Activated CD8-positive, alpha-beta T cell treated with anti-CD3 and anti-CD28 coated beads for 36 hours (primary cell): ENCODE results near the gene ELL. TPM values are rescaled to one million over a fixed set of nuclear protein-coding genes. Genes with fewer than 3 reads are reported as not detected.
A peak's percentile ranks its signal among the peaks of the same experiment; 100 is the strongest.

Experiments used
- ATAC-seq: fragments of 200-7000 bp; cut with Tn5 transposase; one replicate; pipeline ENCODE4 v1.10.0; 2021; ENCODE audit warnings: mild to moderate bottlenecking, moderate library complexity
- CTCF ChIA-PET: fragments of 350-600 bp; sonication (Branson Sonifier 250); formaldehyde crosslinking; loops from one replicate; lab custom pipeline; 2021; ENCODE audit warnings: antibody characterized with exemption; lab: Charles Lee
- POLR2A ChIA-PET: fragments of 350-600 bp; sonication (Branson Sonifier 250); formaldehyde crosslinking; loops from one replicate; lab custom pipeline; 2021; ENCODE audit warnings: antibody characterized with exemption; lab: Charles Lee
- DNase-seq: peaks from one replicate; pipeline ENCODE4 v3.0.0-alpha.2; 2020
- H3K27ac Mint-ChIP-seq: one replicate; pipeline ENCODE4 v1.8.0; 2021; ENCODE audit warnings: mild to moderate bottlenecking, mixed read lengths
- H3K27me3 Mint-ChIP-seq: one replicate; pipeline ENCODE4 v1.8.0; 2021; ENCODE audit warnings: mixed read lengths
- H3K36me3 Mint-ChIP-seq: one replicate; pipeline ENCODE4 v1.8.0; 2021; ENCODE audit warnings: low read depth, mixed read lengths
- H3K4me1 Mint-ChIP-seq: one replicate; pipeline ENCODE4 v1.8.0; 2021; ENCODE audit warnings: low read depth, mixed read lengths
- H3K4me3 Mint-ChIP-seq: one replicate; pipeline ENCODE4 v1.8.0; 2021; ENCODE audit warnings: mild to moderate bottlenecking, moderate library complexity, mixed read lengths
- H3K9me3 Mint-ChIP-seq: one replicate; pipeline ENCODE4 v1.8.0; 2021; ENCODE audit warnings: mixed read lengths
- CTCF ChIP-seq: fragments of 200-600 bp; IDR thresholded peaks from one replicate; pipeline ENCODE4 v1.8.0; 2022; ENCODE audit warnings: antibody characterized with exemption, mild to moderate bottlenecking
- intact Hi-C: fragments of 100-400 bp; cut with micrococcal nuclease; formaldehyde crosslinking; loops from one replicate; pipeline ENCODE4 v1.10.0; 2022
- total RNA-seq, 2 experiments: library from RNA; stranded (reverse); gene quantifications; one replicate each; pipeline ENCODE4 v1.2.3, GENCODE V29; 2021

The ELL gene
- total RNA-seq, 2 experiments from 2014 or later: 20.1 to 21.9 TPM

GRCh38 chr19:18428787-18429674 is 92.8 kb downstream of the ELL start:
- intact Hi-C loops: no loop called here
- no peaks in the 10 kb centered on the region for H3K27me3 Mint-ChIP-seq
- H3K4me1 Mint-ChIP-seq: peaks cover 30% of the 10 kb centered on the region
- peak; percentile 92 for DNase-seq
- H3K9me3 Mint-ChIP-seq: no peaks in the 10 kb centered on the region
- ATAC-seq: peak; percentile 84
- peaks cover under 1% of the 10 kb centered on the region for H3K36me3 Mint-ChIP-seq
- peak; percentile 3 for TF ChIP-seq CTCF
- no peak overlapping the region for H3K27ac Mint-ChIP-seq
- no peak overlapping the region for H3K4me3 Mint-ChIP-seq
- ChIA-PET POLR2A (interaction anchor here (1.0 to 1.7 kb wide), 4 partner anchors 9 to 164 kb away, joined by 3 to 14 read pairs (median 4); partner anchors contain the start of gene SSBP4), CTCF (interaction anchor here (0.6 to 1.2 kb wide), 4 partner anchors 10 to 149 kb away, joined by 3 to 4 read pairs (median 3); partner anchors contain the start of gene SSBP4)

GRCh38 chr19:18428173-18428786 is 93.6 kb downstream of the ELL start:
- intact Hi-C loops: no loop called here
- peak; percentile 8 for TF ChIP-seq CTCF
- Mint-ChIP-seq H3K4me3 (no peak overlapping the region), H3K36me3 (peaks cover under 1% of the 10 kb centered on the region), H3K27ac (no peak overlapping the region), H3K9me3 (no peaks in the 10 kb centered on the region), H3K4me1 (peaks cover 36% of the 10 kb centered on the region), H3K27me3 (no peaks in the 10 kb centered on the region)
- DNase-seq (no peak), ATAC-seq (no peak)
- ChIA-PET POLR2A (interaction anchor here (1.0 to 1.7 kb wide), 5 partner anchors 9 to 165 kb away, joined by 3 to 14 read pairs (median 3); partner anchors contain the start of gene SSBP4), CTCF (interaction anchor here (0.9 to 1.2 kb wide), 4 partner anchors 9 to 149 kb away, joined by 3 to 4 read pairs (median 3); partner anchors contain the start of gene SSBP4)

- no peaks in the 10 kb centered on the region for H3K27me3 Mint-ChIP-seq
- POLR2A ChIA-PET: interaction anchor here (1.0 to 1.6 kb wide), 3 partner anchors 9 to 165 kb away, joined by 3 to 6 read pairs (median 4); partner anchors contain the start of gene SSBP4
Observed at GRCh38 chr19:18427743-18428113, 94.1 kb downstream of the ELL start.

GRCh38 chr19:18427080-18427742 is 94.7 kb downstream of the ELL start:
- no peak overlapping the region for H3K4me3 Mint-ChIP-seq
- DNase-seq (no peak), ATAC-seq (no peak)
- intact Hi-C loops: no loop called here
- no peaks in the 10 kb centered on the region for H3K27me3 Mint-ChIP-seq
- ChIA-PET POLR2A (interaction anchor here (1.0 to 1.6 kb wide), 3 partner anchors 8 to 166 kb away, joined by 3 to 6 read pairs (median 4); partner anchors contain the start of gene SSBP4), CTCF (interaction anchor here (0.9 to 1.0 kb wide), 2 partner anchors 42 to 147 kb away, joined by 3 read pairs; partner anchors contain the start of gene GDF15)
- TF ChIP-seq CTCF: no peak
- peaks cover 42% of the 10 kb centered on the region for H3K4me1 Mint-ChIP-seq
- no peak overlapping the region for H3K27ac Mint-ChIP-seq
- peaks cover 8% of the 10 kb centered on the region for H3K36me3 Mint-ChIP-seq
- no peaks in the 10 kb centered on the region for H3K9me3 Mint-ChIP-seq

More at GRCh38 chr19:18427743-18428113, 94.1 kb downstream of the ELL start:
- Mint-ChIP-seq H3K9me3 (no peaks in the 10 kb centered on the region), H3K27ac (no peak overlapping the region), H3K4me3 (no peak overlapping the region), H3K36me3 (peaks cover 6% of the 10 kb centered on the region), H3K4me1 (peaks cover 40% of the 10 kb centered on the region)
- ATAC-seq: no peak
- no peak for TF ChIP-seq CTCF
- intact Hi-C loops: no loop called here
- no peak for DNase-seq
- CTCF ChIA-PET: interaction anchor here (1.0 kb wide), 1 partner anchor 148 kb away, joined by 3 read pairs; no protein-coding TSS in a partner anchor
